MG63 (cell line): ENCODE data around the gene MAPK7. TPM values are rescaled to one million over a fixed set of nuclear protein-coding genes. Genes with fewer than 3 reads are reported as not detected.

Experiments
- DNase-seq: peaks from one replicate; pipeline ENCODE4 v3.0.0-alpha.2; 2020
- H3K27me3 ChIP-seq: fragments of 250-450 bp; sonication (Bioruptor Pico); 2 replicates; pipeline ENCODE4 v1.5.1; 2020; ENCODE audit warnings: mild to moderate bottlenecking, moderate library complexity
- H3K36me3 ChIP-seq: fragments of 250-450 bp; sonication (Bioruptor Pico); 2 replicates; pipeline ENCODE4 v1.5.1; 2020; ENCODE audit warnings: mild to moderate bottlenecking, moderate library complexity
- H3K4me3 ChIP-seq: fragments of 250-450 bp; sonication (Bioruptor Pico); 2 replicates; pipeline ENCODE4 v1.5.1; 2020; ENCODE audit warnings: mild to moderate bottlenecking, moderate library complexity
- H3K9me3 ChIP-seq: fragments of 250-450 bp; sonication (Bioruptor Pico); 2 replicates; pipeline ENCODE4 v1.5.1; 2020; ENCODE audit warnings: mild to moderate bottlenecking, moderate library complexity
- total RNA-seq: library from RNA; depleted of rRNA; stranded (reverse); fragments of >200 nt; shearing (Covaris generic); gene quantifications from 2 replicates; pipeline ENCODE4 v1.2.3, GENCODE V29; 2014; ENCODE audit warnings: low replicate concordance

The MAPK7 gene
- total RNA-seq, 1 experiment from 2014 or later, result 2.8 TPM

DNA sequence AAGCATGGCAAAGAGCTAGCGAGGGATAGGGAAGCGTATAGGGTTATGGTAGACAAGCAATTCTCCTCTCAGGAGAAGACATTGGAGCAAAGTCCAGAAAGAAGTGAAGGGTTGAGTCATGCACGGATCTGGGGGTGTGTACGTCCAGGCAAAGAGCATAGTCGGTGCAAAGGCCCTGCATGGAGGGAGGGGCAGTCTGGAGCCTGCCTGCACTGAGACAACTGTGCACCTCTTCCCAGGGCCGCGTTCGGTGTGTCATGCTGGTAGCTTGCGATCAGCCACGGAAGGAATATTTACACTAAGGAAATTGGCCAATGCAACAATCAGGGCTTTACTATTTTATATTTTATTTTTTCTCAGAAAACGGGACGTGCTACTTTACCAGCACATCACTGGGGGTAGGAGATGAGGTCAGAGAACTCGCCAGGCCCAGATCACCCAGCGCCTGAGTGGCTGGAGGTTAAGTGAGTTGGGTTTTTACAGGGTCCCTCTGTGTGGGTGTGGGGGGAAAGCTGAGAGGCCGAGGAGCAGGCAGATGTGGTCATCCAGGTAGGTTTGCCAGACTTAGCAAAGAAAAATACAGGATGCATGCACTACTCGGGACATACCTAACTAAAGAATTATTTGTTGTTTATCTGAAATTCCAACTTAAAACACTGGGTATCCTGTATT is 9.1 kb upstream of the MAPK7 start:
- Histone ChIP-seq H3K9me3 (no peaks in the 10 kb centered on the region), H3K4me3 (no peak overlapping the region), H3K36me3 (no peaks in the 10 kb centered on the region)

DNA sequence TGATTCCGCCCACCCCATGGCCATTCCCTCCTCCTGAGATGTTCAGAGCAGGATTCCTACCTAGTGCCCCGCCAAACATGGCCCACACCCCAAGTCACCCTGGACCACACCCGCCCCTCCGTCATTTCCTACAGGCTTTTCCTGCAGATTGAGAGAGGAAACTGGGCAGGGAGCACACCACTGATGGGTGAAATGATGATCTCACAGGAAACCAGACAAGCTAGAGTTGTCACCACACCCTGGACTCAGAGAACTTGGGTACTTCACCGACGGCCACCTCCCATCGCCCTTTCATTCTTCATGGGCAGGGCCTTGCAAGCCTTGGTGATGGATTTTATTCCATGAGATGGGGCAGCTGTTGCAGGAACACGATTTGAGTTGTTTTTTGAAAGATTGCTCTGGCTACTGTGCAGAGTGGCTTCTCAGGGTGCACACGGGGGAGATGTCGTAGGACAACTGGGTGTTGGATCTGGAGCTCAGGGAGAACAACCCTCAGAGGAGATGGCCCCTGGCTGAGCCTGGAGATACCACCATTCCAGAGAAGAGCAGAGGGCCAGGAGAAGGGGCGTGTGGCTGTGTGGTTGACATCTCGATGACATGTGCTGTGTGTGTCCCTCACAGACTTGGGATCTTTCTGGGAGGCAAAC is 8.3 kb upstream of the MAPK7 start:
- H3K27me3 ChIP-seq, result no peaks in the 10 kb centered on the region
- no peak overlapping the region for H3K4me3 ChIP-seq
- DNase-seq, result no peak
- no peaks in the 10 kb centered on the region for H3K36me3 ChIP-seq
- H3K9me3 ChIP-seq, result no peaks in the 10 kb centered on the region

More for the DNA sequence above, 9.1 kb upstream of the MAPK7 start:
- no peaks in the 10 kb centered on the region for H3K27me3 ChIP-seq
- no peak for DNase-seq

DNA sequence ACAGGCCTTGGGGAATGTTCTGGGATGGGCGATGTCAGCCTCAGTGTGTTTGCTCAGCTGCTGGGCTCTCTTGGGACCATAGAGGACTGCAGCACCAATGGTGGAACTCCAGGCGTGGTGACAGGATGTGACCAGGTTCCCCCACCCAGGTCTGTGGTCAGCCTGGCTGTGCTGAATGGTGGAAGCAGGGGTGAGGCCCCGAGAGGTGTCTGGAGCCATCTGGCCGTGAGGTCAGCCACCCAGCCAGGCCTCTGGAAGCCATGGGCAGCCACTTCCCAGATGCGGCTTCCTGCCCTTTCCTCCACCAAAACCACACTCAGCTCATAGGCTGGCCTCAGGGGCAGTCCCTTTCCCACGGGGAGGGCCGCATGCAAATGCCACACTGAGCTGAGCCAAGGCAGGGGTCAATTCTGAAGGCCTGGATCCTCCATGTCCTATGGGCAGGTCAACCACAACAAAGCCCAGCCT is 7.8 kb upstream of the MAPK7 start:
- no peaks in the 10 kb centered on the region for H3K27me3 ChIP-seq
- no peaks in the 10 kb centered on the region for H3K9me3 ChIP-seq
- no peaks in the 10 kb centered on the region for H3K36me3 ChIP-seq
- no peak overlapping the region for H3K4me3 ChIP-seq
- DNase-seq, result no peak

DNA sequence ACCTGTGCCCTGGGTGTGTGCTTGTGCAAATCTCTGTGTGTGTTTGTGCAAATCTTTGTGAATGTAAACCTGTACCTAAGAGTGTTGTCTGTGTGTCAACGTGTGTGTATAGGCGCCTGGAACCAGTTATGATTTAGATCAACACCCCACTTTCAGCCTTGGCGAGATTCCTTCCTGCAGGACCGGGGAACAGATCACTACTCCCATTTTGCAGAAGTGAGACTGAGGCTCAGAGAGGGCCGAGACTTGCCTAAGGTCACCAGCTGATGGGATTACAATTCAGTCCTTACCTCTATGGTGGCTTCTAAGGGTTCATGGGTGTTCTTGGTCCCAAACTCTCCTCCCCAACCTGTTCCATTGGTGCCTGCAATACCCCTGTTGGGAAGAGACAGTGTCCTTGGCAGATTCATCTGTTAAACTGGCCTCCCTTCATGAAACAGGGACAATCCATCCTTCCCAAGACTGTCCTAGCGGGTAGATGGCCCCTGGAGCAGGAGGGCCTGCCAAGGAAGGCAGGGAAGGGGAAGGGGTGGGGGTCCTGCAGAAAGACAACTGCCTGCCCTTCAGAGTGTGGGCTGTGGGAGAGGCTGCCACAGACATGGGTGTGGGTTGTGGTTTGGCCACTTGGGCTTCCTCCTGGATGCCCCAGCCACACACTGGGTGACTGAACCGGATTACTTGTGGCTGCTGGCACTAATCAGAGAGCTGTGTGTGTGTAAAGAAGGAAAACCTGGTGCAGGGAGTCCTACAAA is 6.9 kb upstream of the MAPK7 start:
- H3K9me3 ChIP-seq, result no peaks in the 10 kb centered on the region
- DNase-seq, result no peak
- H3K36me3 ChIP-seq, result no peaks in the 10 kb centered on the region
- no peaks in the 10 kb centered on the region for H3K27me3 ChIP-seq
- no peak overlapping the region for H3K4me3 ChIP-seq

DNA sequence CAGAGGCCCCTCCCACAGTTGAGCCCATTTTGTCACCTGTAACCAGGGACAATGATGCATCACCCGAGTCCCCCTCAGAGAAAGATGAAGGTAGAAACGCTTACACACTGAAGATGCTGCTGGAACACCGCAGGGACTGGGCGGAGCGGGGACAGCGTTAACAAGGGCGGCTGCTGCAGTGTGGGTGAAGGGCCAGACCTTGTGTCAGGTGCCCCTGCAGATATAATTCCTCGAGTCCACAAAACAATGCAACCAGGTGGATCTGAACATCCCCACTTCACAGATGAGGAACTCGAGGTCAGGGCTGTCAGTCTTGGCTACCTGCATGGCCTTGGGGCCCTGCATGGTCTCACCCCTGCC is 6.3 kb upstream of the MAPK7 start:
- Histone ChIP-seq H3K9me3 (no peaks in the 10 kb centered on the region), H3K27me3 (no peaks in the 10 kb centered on the region), H3K4me3 (no peak overlapping the region), H3K36me3 (no peaks in the 10 kb centered on the region)
- DNase-seq, result no peak

DNA sequence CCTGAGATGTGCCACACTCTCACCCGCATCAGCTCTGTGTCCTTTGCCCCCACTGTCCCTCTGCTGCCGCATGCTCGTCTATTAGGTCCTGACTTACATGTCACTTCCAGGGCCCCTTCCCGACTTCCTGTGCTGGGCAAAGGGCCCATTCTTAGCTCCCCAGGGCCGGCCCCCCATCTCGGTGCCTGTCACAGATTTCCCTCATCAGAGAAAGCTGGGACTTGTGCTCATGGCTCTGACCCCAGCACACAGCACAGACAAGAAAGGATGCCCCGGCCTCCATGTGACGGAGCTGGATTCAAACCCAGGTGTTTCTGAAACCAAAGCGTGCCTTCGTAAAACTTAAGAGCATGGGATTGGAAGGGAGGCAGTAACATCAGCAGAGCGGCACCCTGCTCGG is 5.9 kb upstream of the MAPK7 start:
- Histone ChIP-seq H3K36me3 (no peaks in the 10 kb centered on the region), H3K9me3 (no peaks in the 10 kb centered on the region), H3K4me3 (no peak overlapping the region), H3K27me3 (no peaks in the 10 kb centered on the region)
- DNase-seq, result no peak

DNA sequence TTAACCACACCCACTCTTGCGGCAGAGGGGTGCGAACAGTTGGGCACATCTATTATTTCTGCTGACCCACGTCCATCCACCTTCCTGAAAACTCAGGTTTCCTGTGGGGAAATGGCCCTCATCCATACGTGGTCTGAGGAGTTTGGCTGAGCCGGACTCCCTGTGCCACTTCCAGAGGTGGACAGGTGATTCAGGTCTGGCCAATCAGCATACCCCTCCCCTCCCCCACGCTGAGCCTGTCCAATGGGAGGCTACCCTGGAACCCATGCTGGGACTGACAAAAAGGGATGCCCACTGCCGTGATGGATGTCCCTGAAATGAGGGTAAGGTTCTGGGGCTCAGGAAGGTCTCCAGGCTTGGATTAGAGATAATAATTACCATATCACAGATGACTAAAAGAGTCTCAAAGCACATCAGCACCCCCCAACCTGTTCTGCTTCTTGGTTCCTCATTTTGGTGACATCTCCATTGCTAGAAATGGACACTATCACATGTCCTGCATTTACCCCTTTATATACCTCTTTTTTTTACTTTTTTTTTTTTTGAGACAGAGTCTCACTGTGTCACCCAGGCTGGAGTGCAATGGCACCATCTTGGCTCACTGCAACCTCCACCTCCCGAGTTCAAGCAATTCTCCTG is 5.3 kb upstream of the MAPK7 start:
- Histone ChIP-seq H3K4me3 (no peak overlapping the region), H3K36me3 (no peaks in the 10 kb centered on the region), H3K27me3 (no peaks in the 10 kb centered on the region), H3K9me3 (no peaks in the 10 kb centered on the region)
- no peak for DNase-seq

DNA sequence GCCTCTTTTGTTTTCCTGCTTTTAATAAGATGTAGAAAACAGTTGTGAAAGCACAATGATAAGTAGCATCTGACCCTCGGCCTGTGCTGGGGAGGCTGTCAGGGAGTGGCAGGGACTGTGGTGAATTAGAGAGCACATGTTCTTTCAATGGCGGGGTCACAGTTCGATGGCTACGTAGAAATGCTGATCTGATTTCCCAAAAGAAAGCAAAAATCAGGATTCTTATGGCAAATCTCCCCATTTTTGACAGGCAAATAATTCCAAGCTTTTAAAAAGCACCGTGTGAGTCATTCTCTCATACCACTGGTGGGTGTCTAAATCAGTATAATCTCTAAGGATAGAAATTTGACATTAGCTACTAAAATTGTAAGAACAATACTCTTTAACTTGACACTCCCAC is 4.2 kb upstream of the MAPK7 start:
- Histone ChIP-seq H3K27me3 (no peaks in the 10 kb centered on the region), H3K36me3 (peaks cover under 1% of the 10 kb centered on the region; the same call in 1 of the 2 replicates), H3K4me3 (no peak overlapping the region), H3K9me3 (no peaks in the 10 kb centered on the region)
- no peak for DNase-seq

DNA sequence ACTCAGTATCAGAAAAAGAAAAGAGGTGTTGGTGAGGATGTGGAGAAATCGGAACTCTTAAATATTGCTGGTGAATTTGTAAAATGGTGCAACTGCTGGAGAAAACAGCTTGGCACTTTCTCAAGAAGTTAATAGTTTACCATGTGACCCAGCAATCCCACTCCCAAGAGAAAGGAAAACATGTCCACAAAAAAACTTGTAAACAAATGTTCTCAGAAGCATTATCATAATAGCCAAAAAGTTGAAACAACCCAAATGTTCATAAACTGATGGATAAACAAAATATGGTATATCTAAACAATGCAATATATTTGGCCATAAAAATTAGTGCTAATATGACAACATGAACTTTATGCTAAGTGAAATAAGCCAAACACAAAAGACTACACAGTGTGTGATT is 2.6 kb upstream of the MAPK7 start:
- peaks cover 14% of the 10 kb centered on the region for H3K36me3 ChIP-seq
- DNase-seq, result no peak
- H3K9me3 ChIP-seq, result no peaks in the 10 kb centered on the region
- no peaks in the 10 kb centered on the region for H3K27me3 ChIP-seq
- H3K4me3 ChIP-seq, result no peak overlapping the region

DNA sequence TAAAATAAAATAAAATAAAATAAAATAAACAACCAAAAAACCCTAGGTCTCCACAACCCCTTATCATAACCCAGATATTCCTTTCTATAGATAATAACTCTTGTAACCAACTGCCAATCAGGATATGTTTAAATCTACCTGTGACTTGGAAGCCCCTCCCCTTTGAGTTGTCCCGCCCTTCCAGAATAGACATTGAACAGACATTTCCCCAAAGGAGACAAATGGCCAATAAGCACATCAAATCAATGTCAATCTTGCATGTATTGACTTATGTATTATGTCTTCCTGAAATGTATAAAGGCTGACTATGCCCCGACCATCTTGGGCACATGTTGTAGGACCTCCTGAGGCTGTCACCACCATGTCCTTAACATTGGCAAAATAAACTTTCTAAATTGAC is 1.5 kb upstream of the MAPK7 start:
- no peak for DNase-seq
- Histone ChIP-seq H3K9me3 (no peaks in the 10 kb centered on the region), H3K4me3 (peak overlapping the region; percentile 64), H3K27me3 (no peaks in the 10 kb centered on the region), H3K36me3 (peaks cover 20% of the 10 kb centered on the region)

DNA sequence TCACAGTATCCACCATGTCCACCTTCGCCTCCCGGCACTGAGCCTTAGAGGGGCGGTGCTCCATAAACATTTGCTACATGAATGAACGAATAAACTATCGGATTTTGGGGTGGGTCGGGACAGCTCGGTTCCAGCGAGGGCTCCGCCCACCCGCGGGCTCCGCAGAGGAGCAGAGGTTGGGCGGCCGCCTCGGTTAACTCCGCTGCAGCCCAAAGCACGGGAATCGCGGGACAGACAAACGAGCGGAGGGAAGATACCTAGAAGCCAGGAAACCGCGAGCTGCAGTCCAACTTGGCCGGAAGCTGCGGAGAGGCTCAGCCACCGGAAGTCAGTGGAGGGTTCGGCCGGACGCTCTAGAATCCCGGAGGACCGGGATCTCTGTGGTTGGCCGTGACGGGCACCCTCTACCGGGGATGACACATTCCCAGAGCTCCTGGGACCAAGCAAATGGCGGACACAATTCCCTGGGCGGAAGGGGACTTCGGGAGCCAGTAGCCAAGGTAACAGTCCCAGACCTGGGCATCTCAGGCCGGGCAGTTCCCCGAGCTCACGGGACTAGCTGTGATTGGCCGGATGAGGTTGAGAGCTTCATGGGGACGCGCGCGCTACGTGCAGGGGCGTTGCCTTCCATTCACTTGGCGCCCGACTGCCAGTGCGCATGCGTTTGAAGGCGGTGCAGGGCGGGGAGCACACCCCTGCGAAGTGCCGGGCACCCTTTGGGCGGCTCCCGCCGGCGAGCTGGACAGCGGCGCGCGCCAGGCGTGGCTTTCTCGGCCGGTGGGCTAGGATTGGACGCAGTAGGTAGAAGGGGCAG is 489 bp upstream of the MAPK7 start:
- peak; percentile 97 for DNase-seq
- peaks cover 20% of the 10 kb centered on the region for H3K36me3 ChIP-seq
- peak overlapping the region; percentile 64 for H3K4me3 ChIP-seq
- H3K9me3 ChIP-seq, result no peaks in the 10 kb centered on the region
- no peaks in the 10 kb centered on the region for H3K27me3 ChIP-seq

DNA sequence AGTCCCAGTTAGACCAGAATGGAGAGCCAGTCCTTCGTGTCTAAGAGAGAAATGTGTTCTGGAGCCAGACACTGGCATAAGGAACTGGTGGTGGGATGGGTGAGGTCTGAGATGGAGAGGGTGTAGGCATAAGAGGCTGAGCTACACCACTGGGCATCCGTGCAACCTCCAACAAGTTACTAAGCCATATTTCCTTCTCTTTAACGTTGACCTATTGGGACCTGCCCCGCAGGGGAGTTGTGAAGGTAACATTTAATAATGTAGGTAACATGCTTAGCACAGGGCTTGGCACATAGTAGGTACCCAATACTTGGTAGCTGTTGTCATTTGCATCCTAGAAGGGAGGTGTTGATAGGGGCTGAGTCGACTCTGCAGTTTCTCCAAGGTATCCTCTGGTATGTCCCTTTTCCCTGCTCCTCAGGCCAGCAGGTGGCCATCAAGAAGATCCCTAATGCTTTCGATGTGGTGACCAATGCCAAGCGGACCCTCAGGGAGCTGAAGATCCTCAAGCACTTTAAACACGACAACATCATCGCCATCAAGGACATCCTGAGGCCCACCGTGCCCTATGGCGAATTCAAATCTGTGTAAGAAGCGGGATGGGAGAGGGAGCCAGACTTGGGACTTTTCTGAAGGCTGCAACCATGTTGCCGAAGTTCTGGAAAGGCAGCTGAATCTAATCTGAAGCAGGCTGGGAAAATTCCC is 1.2 kb downstream of the MAPK7 start:
- no peaks in the 10 kb centered on the region for H3K27me3 ChIP-seq
- H3K36me3 ChIP-seq, result peaks cover 20% of the 10 kb centered on the region
- no peaks in the 10 kb centered on the region for H3K9me3 ChIP-seq
- H3K4me3 ChIP-seq, result peak overlapping the region; percentile 64
- DNase-seq, result no peak

DNA sequence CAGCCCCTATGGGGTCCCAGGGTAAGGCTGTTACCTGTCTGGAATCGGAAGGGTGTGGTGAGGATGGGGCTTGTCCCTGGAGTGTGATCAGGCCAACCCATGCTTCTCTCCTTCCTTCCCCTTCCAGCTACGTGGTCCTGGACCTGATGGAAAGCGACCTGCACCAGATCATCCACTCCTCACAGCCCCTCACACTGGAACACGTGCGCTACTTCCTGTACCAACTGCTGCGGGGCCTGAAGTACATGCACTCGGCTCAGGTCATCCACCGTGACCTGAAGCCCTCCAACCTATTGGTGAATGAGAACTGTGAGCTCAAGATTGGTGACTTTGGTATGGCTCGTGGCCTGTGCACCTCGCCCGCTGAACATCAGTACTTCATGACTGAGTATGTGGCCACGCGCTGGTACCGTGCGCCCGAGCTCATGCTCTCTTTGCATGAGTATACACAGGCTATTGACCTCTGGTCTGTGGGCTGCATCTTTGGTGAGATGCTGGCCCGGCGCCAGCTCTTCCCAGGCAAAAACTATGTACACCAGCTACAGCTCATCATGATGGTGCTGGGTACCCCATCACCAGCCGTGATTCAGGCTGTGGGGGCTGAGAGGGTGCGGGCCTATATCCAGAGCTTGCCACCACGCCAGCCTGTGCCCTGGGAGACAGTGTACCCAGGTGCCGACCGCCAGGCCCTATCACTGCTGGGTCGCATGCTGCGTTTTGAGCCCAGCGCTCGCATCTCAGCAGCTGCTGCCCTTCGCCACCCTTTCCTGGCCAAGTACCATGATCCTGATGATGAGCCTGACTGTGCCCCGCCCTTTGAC is 2.4 kb downstream of the MAPK7 start:
- Histone ChIP-seq H3K4me3 (no peak overlapping the region), H3K36me3 (peaks cover 20% of the 10 kb centered on the region), H3K27me3 (no peaks in the 10 kb centered on the region), H3K9me3 (no peaks in the 10 kb centered on the region)
- DNase-seq, result no peak

DNA sequence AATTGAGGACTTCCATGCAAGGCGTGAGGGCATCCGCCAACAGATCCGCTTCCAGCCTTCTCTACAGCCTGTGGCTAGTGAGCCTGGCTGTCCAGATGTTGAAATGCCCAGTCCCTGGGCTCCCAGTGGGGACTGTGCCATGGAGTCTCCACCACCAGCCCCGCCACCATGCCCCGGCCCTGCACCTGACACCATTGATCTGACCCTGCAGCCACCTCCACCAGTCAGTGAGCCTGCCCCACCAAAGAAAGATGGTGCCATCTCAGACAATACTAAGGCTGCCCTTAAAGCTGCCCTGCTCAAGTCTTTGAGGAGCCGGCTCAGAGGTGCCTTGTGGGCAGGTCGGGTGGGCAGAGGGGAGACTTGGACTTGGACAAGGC is 3.1 kb downstream of the MAPK7 start:
- DNase-seq, result no peak
- peaks cover 20% of the 10 kb centered on the region for H3K36me3 ChIP-seq
- no peaks in the 10 kb centered on the region for H3K27me3 ChIP-seq

DNA sequence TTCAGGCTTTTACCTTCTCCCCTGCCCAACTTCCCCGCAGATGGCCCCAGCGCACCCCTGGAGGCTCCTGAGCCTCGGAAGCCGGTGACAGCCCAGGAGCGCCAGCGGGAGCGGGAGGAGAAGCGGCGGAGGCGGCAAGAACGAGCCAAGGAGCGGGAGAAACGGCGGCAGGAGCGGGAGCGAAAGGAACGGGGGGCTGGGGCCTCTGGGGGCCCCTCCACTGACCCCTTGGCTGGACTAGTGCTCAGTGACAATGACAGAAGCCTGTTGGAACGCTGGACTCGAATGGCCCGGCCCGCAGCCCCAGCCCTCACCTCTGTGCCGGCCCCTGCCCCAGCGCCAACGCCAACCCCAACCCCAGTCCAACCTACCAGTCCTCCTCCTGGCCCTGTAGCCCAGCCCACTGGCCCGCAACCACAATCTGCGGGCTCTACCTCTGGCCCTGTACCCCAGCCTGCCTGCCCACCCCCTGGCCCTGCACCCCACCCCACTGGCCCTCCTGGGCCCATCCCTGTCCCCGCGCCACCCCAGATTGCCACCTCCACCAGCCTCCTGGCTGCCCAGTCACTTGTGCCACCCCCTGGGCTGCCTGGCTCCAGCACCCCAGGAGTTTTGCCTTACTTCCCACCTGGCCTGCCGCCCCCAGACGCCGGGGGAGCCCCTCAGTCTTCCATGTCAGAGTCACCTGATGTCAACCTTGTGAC is 3.6 kb downstream of the MAPK7 start:
- no peak for DNase-seq
- Histone ChIP-seq H3K36me3 (peaks cover 20% of the 10 kb centered on the region), H3K27me3 (no peaks in the 10 kb centered on the region), H3K9me3 (no peaks in the 10 kb centered on the region), H3K4me3 (no peak overlapping the region)

More for the DNA sequence above, 3.1 kb downstream of the MAPK7 start:
- Histone ChIP-seq H3K9me3 (no peaks in the 10 kb centered on the region), H3K4me3 (no peak overlapping the region)
